Right atrium auricular region (tissue), 2 donors: ENCODE data around the gene LMBR1. TPM values are rescaled to one million over a fixed set of nuclear protein-coding genes. Genes with fewer than 3 reads are reported as not detected.
"Not testable (repeated sequence)": the region's sequence is repeated elsewhere in the genome, so short reads cannot be mapped to it uniquely, and the experiment has no call there.

Experiments used
- DNase-seq: peaks from one replicate; pipeline ENCODE4 v3.0.0-alpha.2; 2019; ENCODE audit warnings: low spot score
- H3K27ac ChIP-seq, 2 donors: fragments of 200-600 bp; sonication (generic); 1 replicate in 1 of 2; 2 replicates in 1 of 2; pipeline ENCODE4 v1.5.1; 2016 to 2019
- H3K27me3 ChIP-seq, 2 donors: fragments of 200-600 bp; sonication (generic); one replicate each; pipeline versions ENCODE4 v1.5.1 to v1.6.0; 2017 to 2019
- H3K36me3 ChIP-seq: fragments of 200-600 bp; sonication (generic); one replicate; pipeline ENCODE4 v1.5.1; 2016
- H3K4me1 ChIP-seq, 2 donors: fragments of 200-600 bp; sonication (generic); one replicate each; pipeline versions ENCODE4 v1.5.1 to v1.6.0; 2017 to 2019
- H3K4me3 ChIP-seq, 2 donors: fragments of 200-600 bp; sonication (generic); 1 replicate in 1 of 2; 2 replicates in 1 of 2; pipeline ENCODE4 v1.5.1; 2017 to 2019; ENCODE audit warnings: mild to moderate bottlenecking in 1 of 2, moderate library complexity in 1 of 2
- H3K9me3 ChIP-seq, 2 donors: fragments of 200-600 bp; sonication (generic); one replicate each; pipeline ENCODE4 v1.5.1; 2019
- CTCF ChIP-seq, 2 donors: fragments of 200-600 bp; sonication (generic); IDR thresholded peaks; one replicate each; pipeline ENCODE4 v1.5.1; 2019; ENCODE audit warnings: antibody characterized with exemption in 2 of 2
- total RNA-seq, 2 donors: library from RNA; depleted of rRNA; stranded (reverse); fragments of >200 nt; gene quantifications; one replicate each; pipeline ENCODE4 v1.1.0, GENCODE V29; 2016

The LMBR1 gene
- total RNA-seq, 2 donors from 2014 or later = 32.4 to 33.7 TPM

- DNase-seq = no peak
- H3K36me3 ChIP-seq = no peaks in the 10 kb centered on the region
Observed at GRCh38 chr7:156651474-156651873, 241.5 kb downstream of the LMBR1 start.

GRCh38 chr7:156650042-156650441, 242.9 kb downstream of the LMBR1 start:
- TF ChIP-seq CTCF (IDR thresholded peaks at IDR 0.05) = no peak
- H3K4me1 ChIP-seq = no peaks in the 10 kb centered on the region
- DNase-seq = no peak
- no peak overlapping the region for H3K27ac ChIP-seq
- no peaks in the 10 kb centered on the region for H3K36me3 ChIP-seq
- no peak overlapping the region for H3K4me3 ChIP-seq
- H3K27me3 ChIP-seq = no peaks in the 10 kb centered on the region
- no peaks in the 10 kb centered on the region for H3K9me3 ChIP-seq

More at GRCh38 chr7:156651474-156651873, 241.5 kb downstream of the LMBR1 start:
- Histone ChIP-seq H3K27me3 (no peaks in the 10 kb centered on the region), H3K27ac (no peak overlapping the region), H3K4me3 (no peak overlapping the region), H3K9me3 (no peaks in the 10 kb centered on the region), H3K4me1 (no peaks in the 10 kb centered on the region)
- no peak for TF ChIP-seq CTCF (IDR thresholded peaks at IDR 0.05)

DNA sequence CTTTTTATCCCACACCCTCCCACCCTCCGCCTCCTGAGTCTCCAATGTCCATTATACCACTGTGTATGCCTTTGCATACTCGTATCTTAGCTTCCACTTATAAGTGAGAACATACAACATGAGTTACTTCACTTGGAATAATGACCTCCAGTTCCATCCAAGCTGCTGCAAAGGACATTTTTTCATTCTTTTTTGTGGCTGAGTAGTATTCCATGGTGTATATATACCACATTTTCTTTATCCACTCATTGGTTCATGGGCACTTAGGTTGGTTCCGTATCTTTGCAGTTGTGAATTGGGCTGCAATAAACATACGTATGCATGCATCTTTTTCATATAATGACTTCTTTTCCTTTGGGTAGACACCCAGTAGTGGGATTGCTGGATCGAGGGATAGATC, 245.7 kb downstream of the LMBR1 start:
- not testable (repeated sequence) for DNase-seq, H3K4me1 ChIP-seq, H3K4me3 ChIP-seq, H3K9me3 ChIP-seq, H3K27me3 ChIP-seq, H3K36me3 ChIP-seq, H3K27ac ChIP-seq

DNA sequence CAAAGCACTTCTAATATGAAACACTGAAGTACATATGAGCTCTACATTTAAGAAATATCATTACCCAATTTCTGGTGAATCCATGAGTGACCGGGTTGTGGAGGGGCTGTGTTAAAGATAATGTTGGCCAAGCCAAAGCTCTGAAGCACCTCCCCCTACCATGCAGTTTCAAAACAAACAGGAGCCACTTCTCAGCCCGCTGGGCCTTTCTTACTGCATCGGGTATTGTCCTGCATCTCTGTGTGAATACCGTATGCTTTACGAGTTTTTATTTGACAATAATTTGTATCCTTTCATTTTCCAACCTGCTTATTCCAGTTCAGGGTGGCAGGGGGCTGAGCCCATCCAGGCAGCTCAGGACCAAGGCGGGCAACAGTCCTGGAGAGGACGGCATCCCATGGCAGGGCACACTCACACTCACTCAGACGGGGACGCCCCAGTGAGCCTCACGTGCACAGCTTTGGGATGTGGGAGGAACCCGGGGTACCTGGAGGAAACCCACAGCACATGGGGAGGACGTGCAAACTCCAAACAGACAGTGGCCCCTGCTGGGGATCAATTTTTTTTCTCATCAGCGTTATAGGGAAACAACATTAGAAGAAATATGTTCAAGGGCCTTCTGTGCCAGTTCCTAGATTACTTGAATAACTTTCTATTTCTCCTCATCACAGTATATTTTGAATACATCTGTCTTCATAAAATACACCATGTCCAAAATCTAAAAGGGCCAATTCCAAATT, 250.5 kb downstream of the LMBR1 start:
- Histone ChIP-seq H3K4me1 (peaks cover 0 to 12% of the 10 kb centered on the region in 2 donors), H3K4me3 (no peak overlapping the region), H3K36me3 (no peaks in the 10 kb centered on the region), H3K9me3 (no peaks in the 10 kb centered on the region), H3K27me3 (no peaks in the 10 kb centered on the region), H3K27ac (no peak overlapping the region)
- TF ChIP-seq CTCF (IDR thresholded peaks at IDR 0.05) = no peak
- no peak for DNase-seq

GRCh38 chr7:156640949-156641485, 252.0 kb downstream of the LMBR1 start:
- TF ChIP-seq CTCF (IDR thresholded peaks at IDR 0.05) = no peak
- Histone ChIP-seq H3K9me3 (no peaks in the 10 kb centered on the region), H3K36me3 (no peaks in the 10 kb centered on the region), H3K27ac (peak overlapping the region; percentile 52 to 77), H3K4me1 (peaks cover 0 to 12% of the 10 kb centered on the region in 2 donors), H3K27me3 (no peaks in the 10 kb centered on the region), H3K4me3 (peak overlapping the region; percentile 66)
- no peak for DNase-seq

DNA sequence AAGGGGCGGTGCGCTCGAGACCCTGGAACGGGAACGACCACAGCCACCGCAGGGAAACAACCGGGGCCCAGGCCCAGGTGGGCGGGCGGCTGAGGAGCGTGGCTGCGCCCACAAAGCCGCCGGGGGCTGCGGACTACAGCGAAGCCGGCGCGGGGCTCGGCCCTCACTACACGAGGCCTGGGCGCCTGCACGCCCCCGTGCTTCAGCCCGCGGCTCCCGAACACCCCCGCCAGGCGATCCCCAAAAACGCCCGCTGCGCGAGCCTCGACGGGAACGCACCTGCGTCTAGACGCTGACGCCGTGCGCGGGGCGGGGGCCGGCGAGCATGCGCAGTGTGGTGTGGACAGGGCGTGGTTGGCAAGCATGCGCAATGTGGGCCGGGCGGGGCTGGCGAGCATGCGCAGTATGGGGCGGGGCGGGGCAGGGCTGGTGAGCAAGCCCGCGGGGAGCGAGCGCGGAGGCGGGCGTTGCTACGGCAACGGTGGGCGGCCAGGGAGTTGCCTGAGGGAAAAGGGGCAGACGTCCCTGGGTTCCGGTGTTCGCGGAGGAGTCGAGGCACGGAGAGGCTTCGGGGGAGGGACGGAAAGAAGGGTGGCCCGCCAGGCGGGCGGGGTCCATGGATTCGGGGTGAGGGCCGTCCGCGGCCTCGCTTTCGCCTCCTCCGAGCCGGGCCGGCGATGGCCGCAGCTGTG, 252.6 kb downstream of the LMBR1 start, which contains the start of gene RNF32:
Gene RNF32, plus strand, starts transcription at position 518 of the 692 bp plus-strand sequence. CDS start 3,104 bp downstream, outside the sequence.
- no peaks in the 10 kb centered on the region for H3K9me3 ChIP-seq
- no peak for TF ChIP-seq CTCF (IDR thresholded peaks at IDR 0.05)
- H3K27ac ChIP-seq = peak within 1 kb of the TSS; percentile 77 to 80
- DNase-seq = peak; percentile 91
- H3K4me3 ChIP-seq = peak within 1 kb of the TSS; percentile 66
- H3K4me1 ChIP-seq = peaks cover 0 to 12% of the 10 kb centered on the region in 2 donors
- H3K36me3 ChIP-seq = no peaks in the 10 kb centered on the region
- no peaks in the 10 kb centered on the region for H3K27me3 ChIP-seq
